Measurements from ENCODE around the gene RNF220. TPM values are rescaled to one million over a fixed set of nuclear protein-coding genes. Genes with fewer than 3 reads are reported as not detected.

Gene RNF220
- total RNA-seq, 4 donors from 2014 or later, result 112 to 134 (median 132) TPM

GRCh38 chr1:44511363-44511762, 106.3 kb downstream of the RNF220 start:
- no peak for TF ChIP-seq POLR2AphosphoS5 (IDR thresholded peaks at IDR 0.05)
- no peak for TF ChIP-seq CTCF (IDR thresholded peaks at IDR 0.05)
- no peak for TF ChIP-seq EP300 (IDR thresholded peaks at IDR 0.05)
- TF ChIP-seq POLR2A (IDR thresholded peaks at IDR 0.05), result no peak
- no peaks in the 10 kb centered on the region for H3K4me1 ChIP-seq
- WGBS, 2 donors (ENCODE audit: low coverage in 1 of 2), result 57 to 60% methylated on average over 1 to 3 of the region's 3 CpGs
- H3K4me3 ChIP-seq, result no peak overlapping the region
- ATAC-seq, result no peak
- H3K27me3 ChIP-seq, result peaks cover 43% of the 10 kb centered on the region
- H3K36me3 ChIP-seq, result no peaks in the 10 kb centered on the region
- H3K9me3 ChIP-seq, result no peaks in the 10 kb centered on the region
- no peak overlapping the region for H3K27ac ChIP-seq

- no peak for TF ChIP-seq POLR2AphosphoS5 (IDR thresholded peaks at IDR 0.05)
- TF ChIP-seq CTCF (IDR thresholded peaks at IDR 0.05), result no peak
- ATAC-seq, result no peak
Measured at GRCh38 chr1:44511769-44512168, 106.7 kb downstream of the RNF220 start.

GRCh38 chr1:44512313-44512885, 107.3 kb downstream of the RNF220 start:
- Histone ChIP-seq H3K4me3 (no peak overlapping the region), H3K9me3 (no peaks in the 10 kb centered on the region), H3K36me3 (no peaks in the 10 kb centered on the region), H3K4me1 (no peaks in the 10 kb centered on the region), H3K27ac (no peak overlapping the region), H3K27me3 (peaks cover 34% of the 10 kb centered on the region)
- ATAC-seq, result no peak
- WGBS, 2 donors (ENCODE audit: low coverage in 1 of 2), result 75 to 76% methylated on average over 4 to 10 of the region's 13 CpGs
- TF ChIP-seq POLR2AphosphoS5 (IDR thresholded peaks at IDR 0.05) (no peak), POLR2A (IDR thresholded peaks at IDR 0.05) (no peak), EP300 (IDR thresholded peaks at IDR 0.05) (no peak), CTCF (IDR thresholded peaks at IDR 0.05) (no peak)

More at GRCh38 chr1:44511769-44512168, 106.7 kb downstream of the RNF220 start:
- Histone ChIP-seq H3K9me3 (no peaks in the 10 kb centered on the region), H3K27ac (no peak overlapping the region), H3K4me1 (no peaks in the 10 kb centered on the region), H3K36me3 (no peaks in the 10 kb centered on the region), H3K27me3 (peaks cover 40% of the 10 kb centered on the region), H3K4me3 (no peak overlapping the region)
- WGBS, 2 donors (ENCODE audit: low coverage in 1 of 2), result 52 to 65% methylated on average over 6 to 7 of the region's 7 CpGs

- Histone ChIP-seq H3K27ac (no peak overlapping the region), H3K27me3 (peaks cover 29% of the 10 kb centered on the region), H3K4me1 (no peaks in the 10 kb centered on the region), H3K4me3 (no peak overlapping the region), H3K36me3 (no peaks in the 10 kb centered on the region), H3K9me3 (no peaks in the 10 kb centered on the region)
- no peak for ATAC-seq
- no peak for TF ChIP-seq POLR2A (IDR thresholded peaks at IDR 0.05)
- 98 to 100% methylated on average over 5 of the region's 5 CpGs for WGBS, 2 donors (ENCODE audit: low coverage in 1 of 2)
Measured at GRCh38 chr1:44513111-44513510, 108.1 kb downstream of the RNF220 start.

GRCh38 chr1:44514673-44515072, 109.6 kb downstream of the RNF220 start:
- no peak for ATAC-seq
- Histone ChIP-seq H3K4me3 (no peak overlapping the region), H3K27ac (no peak overlapping the region), H3K9me3 (no peaks in the 10 kb centered on the region), H3K27me3 (peaks cover 24% of the 10 kb centered on the region), H3K4me1 (no peaks in the 10 kb centered on the region), H3K36me3 (no peaks in the 10 kb centered on the region)
- TF ChIP-seq EP300 (IDR thresholded peaks at IDR 0.05), result no peak
- no peak for TF ChIP-seq POLR2A (IDR thresholded peaks at IDR 0.05)
- 80 to 100% methylated on average over 1 to 2 of the region's 2 CpGs for WGBS, 2 donors (ENCODE audit: low coverage in 1 of 2)

- Histone ChIP-seq H3K27ac (no peak overlapping the region), H3K4me3 (no peak overlapping the region), H3K27me3 (peaks cover 27% of the 10 kb centered on the region), H3K36me3 (no peaks in the 10 kb centered on the region), H3K9me3 (no peaks in the 10 kb centered on the region), H3K4me1 (no peaks in the 10 kb centered on the region)
- TF ChIP-seq EP300 (IDR thresholded peaks at IDR 0.05) (no peak), POLR2AphosphoS5 (IDR thresholded peaks at IDR 0.05) (no peak), CTCF (IDR thresholded peaks at IDR 0.05) (no peak), POLR2A (IDR thresholded peaks at IDR 0.05) (no peak)
- WGBS, 2 donors (ENCODE audit: low coverage in 1 of 2), result 100% methylated on average over 1 of the region's 1 CpG; no CpG with 5 or more reads in 1 of the 2 donors
- ATAC-seq, result no peak
Measured at GRCh38 chr1:44515416-44515815, 110.4 kb downstream of the RNF220 start.
